Right atrium auricular region (tissue), 2 donors: Measurements from ENCODE around the gene MS4A14. TPM values are rescaled to one million over a fixed set of nuclear protein-coding genes. Genes with fewer than 3 reads are reported as not detected.

Source experiments
- DNase-seq: peaks from one replicate; pipeline ENCODE4 v3.0.0-alpha.2; 2019; ENCODE audit warnings: low spot score
- H3K27ac ChIP-seq, 2 donors: fragments of 200-600 bp; sonication (generic); 1 replicate in 1 of 2; 2 replicates in 1 of 2; pipeline ENCODE4 v1.5.1; 2016 to 2019
- H3K27me3 ChIP-seq, 2 donors: fragments of 200-600 bp; sonication (generic); one replicate each; pipeline versions ENCODE4 v1.5.1 to v1.6.0; 2017 to 2019
- H3K36me3 ChIP-seq: fragments of 200-600 bp; sonication (generic); one replicate; pipeline ENCODE4 v1.5.1; 2016
- H3K4me1 ChIP-seq, 2 donors: fragments of 200-600 bp; sonication (generic); one replicate each; pipeline versions ENCODE4 v1.5.1 to v1.6.0; 2017 to 2019
- H3K4me3 ChIP-seq, 2 donors: fragments of 200-600 bp; sonication (generic); 1 replicate in 1 of 2; 2 replicates in 1 of 2; pipeline ENCODE4 v1.5.1; 2017 to 2019; ENCODE audit warnings: mild to moderate bottlenecking in 1 of 2, moderate library complexity in 1 of 2
- H3K9me3 ChIP-seq, 2 donors: fragments of 200-600 bp; sonication (generic); one replicate each; pipeline ENCODE4 v1.5.1; 2019
- CTCF ChIP-seq, 2 donors: fragments of 200-600 bp; sonication (generic); IDR thresholded peaks; one replicate each; pipeline ENCODE4 v1.5.1; 2019; ENCODE audit warnings: antibody characterized with exemption in 2 of 2
- total RNA-seq, 2 donors: library from RNA; depleted of rRNA; stranded (reverse); fragments of >200 nt; gene quantifications; one replicate each; pipeline ENCODE4 v1.1.0, GENCODE V29; 2016

MS4A14 gene
- total RNA-seq, 2 donors from 2014 or later = 0.48 to 0.94 TPM

- no peak for TF ChIP-seq CTCF (IDR thresholded peaks at IDR 0.05)
Observed at GRCh38 chr11:60393016-60393415, 3.2 kb upstream of the MS4A14 start.

GRCh38 chr11:60394666-60395380 is 1.4 kb upstream of the MS4A14 start:
- TF ChIP-seq CTCF (IDR thresholded peaks at IDR 0.05) = no peak
- Histone ChIP-seq H3K36me3 (no peaks in the 10 kb centered on the region), H3K27ac (no peak overlapping the region), H3K9me3 (no peaks in the 10 kb centered on the region), H3K27me3 (no peaks in the 10 kb centered on the region), H3K4me1 (no peaks in the 10 kb centered on the region), H3K4me3 (no peak overlapping the region)
- no peak for DNase-seq

More at GRCh38 chr11:60393016-60393415, 3.2 kb upstream of the MS4A14 start:
- no peaks in the 10 kb centered on the region for H3K36me3 ChIP-seq
- no peaks in the 10 kb centered on the region for H3K9me3 ChIP-seq
- H3K4me3 ChIP-seq = no peak overlapping the region
- no peaks in the 10 kb centered on the region for H3K4me1 ChIP-seq
- no peak for DNase-seq
- H3K27me3 ChIP-seq = no peaks in the 10 kb centered on the region
- H3K27ac ChIP-seq = no peak overlapping the region

DNA sequence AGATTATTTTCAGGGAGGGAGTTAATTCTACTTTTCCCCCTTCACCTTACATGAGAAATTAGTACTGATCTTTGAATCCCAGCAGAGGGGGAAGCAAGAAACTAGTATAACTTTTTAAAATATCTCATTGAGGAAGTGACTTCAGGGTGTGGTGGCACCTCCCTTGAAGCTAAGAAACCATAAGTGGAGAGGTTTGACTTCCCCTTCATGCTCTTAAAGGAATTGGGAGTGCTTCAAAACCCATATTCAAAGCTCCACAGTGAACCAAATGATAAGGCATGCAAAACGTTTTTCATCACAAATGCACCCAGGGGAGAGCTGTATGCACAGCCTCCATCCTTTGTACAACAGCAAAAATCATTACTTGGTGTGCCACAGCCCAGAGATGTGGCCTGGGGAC is 540 bp downstream of the MS4A14 start:
- no peak overlapping the region for H3K27ac ChIP-seq
- no peak for TF ChIP-seq CTCF (IDR thresholded peaks at IDR 0.05)
- no peaks in the 10 kb centered on the region for H3K27me3 ChIP-seq
- H3K9me3 ChIP-seq = no peaks in the 10 kb centered on the region
- H3K4me1 ChIP-seq = no peaks in the 10 kb centered on the region
- H3K4me3 ChIP-seq = no peak overlapping the region
- no peak for DNase-seq
- H3K36me3 ChIP-seq = no peaks in the 10 kb centered on the region

DNA sequence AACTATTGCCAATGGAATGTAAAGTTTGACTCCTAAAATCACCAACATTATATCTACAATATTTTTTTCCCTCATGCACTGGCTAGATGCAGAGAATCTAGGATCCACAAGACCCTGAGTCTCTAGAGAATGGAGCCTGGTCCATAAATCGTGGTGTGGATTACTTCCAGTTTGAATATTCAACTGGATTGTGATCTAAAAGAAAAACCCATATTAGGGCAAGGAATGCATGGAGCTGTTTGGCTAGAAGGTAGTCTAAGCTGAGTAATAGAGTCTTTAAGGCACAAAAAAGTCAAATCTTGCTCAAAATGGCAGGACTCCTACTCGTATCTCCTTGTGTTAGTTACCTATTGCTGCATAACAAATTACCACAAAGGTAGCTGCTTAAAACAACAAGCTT is 23.8 kb downstream of the MS4A14 start:
- H3K4me1 ChIP-seq = no peaks in the 10 kb centered on the region
- no peak overlapping the region for H3K27ac ChIP-seq
- H3K4me3 ChIP-seq = no peak overlapping the region
- H3K27me3 ChIP-seq = no peaks in the 10 kb centered on the region
- no peak for TF ChIP-seq CTCF (IDR thresholded peaks at IDR 0.05)
- H3K9me3 ChIP-seq = peaks cover 0 to 15% of the 10 kb centered on the region in 2 donors
- DNase-seq = no peak
- no peaks in the 10 kb centered on the region for H3K36me3 ChIP-seq

DNA sequence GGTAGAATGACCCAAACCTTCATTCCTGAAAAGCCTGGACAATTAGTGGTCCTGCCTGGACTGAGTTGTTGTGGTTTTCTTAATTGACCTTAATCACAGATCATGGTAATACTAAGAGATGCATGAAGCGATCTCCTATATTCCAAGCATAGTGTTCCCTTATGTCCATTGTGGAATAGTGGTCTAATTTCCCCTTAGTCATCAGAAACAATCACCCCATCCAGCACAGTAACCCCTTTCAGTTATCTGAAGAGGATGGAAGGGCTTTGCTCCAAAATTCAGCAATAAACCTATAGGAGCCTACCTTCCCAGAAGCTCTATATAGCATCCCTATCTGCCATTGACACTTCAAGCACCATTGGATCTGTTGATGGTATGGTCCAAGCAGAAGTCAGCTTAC is 26.4 kb downstream of the MS4A14 start:
- no peak overlapping the region for H3K4me3 ChIP-seq
- H3K9me3 ChIP-seq = peaks cover 0 to 15% of the 10 kb centered on the region in 2 donors
- no peak for TF ChIP-seq CTCF (IDR thresholded peaks at IDR 0.05)
- H3K27ac ChIP-seq = no peak overlapping the region
- no peaks in the 10 kb centered on the region for H3K4me1 ChIP-seq
- no peaks in the 10 kb centered on the region for H3K27me3 ChIP-seq
- no peak for DNase-seq
- no peaks in the 10 kb centered on the region for H3K36me3 ChIP-seq

- Histone ChIP-seq H3K27ac (no peak overlapping the region), H3K27me3 (no peaks in the 10 kb centered on the region), H3K36me3 (no peaks in the 10 kb centered on the region), H3K4me1 (no peaks in the 10 kb centered on the region), H3K9me3 (no peaks in the 10 kb centered on the region), H3K4me3 (no peak overlapping the region)
- TF ChIP-seq CTCF (IDR thresholded peaks at IDR 0.05) = no peak
- DNase-seq = no peak
Observed at GRCh38 chr11:60428517-60428916, 32.3 kb downstream of the MS4A14 start.
